ENCODE data around the gene KCNC3.

DNA sequence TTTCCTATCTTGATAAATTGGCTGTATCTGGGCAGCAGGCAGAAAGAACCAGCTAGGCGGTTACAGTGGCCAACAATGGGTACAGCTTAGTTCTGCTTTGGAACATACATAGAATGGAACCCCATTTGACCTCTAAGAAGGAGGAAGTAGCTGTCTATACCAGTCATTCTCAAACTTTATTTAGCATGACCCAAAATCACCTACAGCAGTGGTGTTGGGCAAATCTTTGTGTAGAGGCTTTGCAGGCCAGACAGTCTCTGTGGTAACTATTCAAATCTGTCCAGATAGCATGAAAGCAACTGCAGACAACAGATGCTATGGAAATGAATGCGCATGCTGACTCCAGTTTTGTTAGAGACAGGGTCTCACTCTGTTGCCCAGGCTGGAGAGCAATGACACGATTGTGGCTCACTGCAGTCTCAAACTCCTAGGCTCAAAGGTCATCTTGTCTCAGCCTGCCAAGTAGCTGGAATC lies 12.0 kb upstream of the KCNC3 start:
- TF ChIP-seq CTCF (tag by site-specific recombination; IDR thresholded peaks at IDR 0.05), result no peak
- no peak for TF ChIP-seq ZBTB20 (tag by site-specific recombination; IDR thresholded peaks at IDR 0.05)
- TF ChIP-seq ZNF792 (tag by site-specific recombination; IDR thresholded peaks at IDR 0.05), result no peak
- TF ChIP-seq, protein P1, sequence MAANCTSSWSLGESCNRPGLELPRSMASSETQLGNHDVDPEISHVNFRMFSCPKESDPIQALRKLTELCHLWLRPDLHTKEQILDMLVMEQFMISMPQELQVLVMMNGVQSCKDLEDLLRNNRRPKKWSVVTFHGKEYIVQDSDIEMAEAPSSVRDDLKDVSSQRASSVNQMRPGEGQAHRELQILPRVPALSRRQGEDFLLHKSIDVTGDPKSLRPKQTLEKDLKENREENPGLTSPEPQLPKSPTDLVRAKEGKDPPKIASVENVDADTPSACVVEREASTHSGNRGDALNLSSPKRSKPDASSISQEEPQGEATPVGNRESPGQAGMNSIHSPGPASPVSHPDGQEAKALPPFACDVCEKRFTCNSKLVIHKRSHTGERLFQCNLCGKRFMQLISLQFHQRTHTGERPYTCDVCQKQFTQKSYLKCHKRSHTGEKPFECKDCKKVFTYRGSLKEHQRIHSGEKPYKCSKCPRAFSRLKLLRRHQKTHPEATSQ (tag by site-specific recombination; IDR thresholded peaks at IDR 0.05), result no peak
- TF ChIP-seq, protein P2, sequence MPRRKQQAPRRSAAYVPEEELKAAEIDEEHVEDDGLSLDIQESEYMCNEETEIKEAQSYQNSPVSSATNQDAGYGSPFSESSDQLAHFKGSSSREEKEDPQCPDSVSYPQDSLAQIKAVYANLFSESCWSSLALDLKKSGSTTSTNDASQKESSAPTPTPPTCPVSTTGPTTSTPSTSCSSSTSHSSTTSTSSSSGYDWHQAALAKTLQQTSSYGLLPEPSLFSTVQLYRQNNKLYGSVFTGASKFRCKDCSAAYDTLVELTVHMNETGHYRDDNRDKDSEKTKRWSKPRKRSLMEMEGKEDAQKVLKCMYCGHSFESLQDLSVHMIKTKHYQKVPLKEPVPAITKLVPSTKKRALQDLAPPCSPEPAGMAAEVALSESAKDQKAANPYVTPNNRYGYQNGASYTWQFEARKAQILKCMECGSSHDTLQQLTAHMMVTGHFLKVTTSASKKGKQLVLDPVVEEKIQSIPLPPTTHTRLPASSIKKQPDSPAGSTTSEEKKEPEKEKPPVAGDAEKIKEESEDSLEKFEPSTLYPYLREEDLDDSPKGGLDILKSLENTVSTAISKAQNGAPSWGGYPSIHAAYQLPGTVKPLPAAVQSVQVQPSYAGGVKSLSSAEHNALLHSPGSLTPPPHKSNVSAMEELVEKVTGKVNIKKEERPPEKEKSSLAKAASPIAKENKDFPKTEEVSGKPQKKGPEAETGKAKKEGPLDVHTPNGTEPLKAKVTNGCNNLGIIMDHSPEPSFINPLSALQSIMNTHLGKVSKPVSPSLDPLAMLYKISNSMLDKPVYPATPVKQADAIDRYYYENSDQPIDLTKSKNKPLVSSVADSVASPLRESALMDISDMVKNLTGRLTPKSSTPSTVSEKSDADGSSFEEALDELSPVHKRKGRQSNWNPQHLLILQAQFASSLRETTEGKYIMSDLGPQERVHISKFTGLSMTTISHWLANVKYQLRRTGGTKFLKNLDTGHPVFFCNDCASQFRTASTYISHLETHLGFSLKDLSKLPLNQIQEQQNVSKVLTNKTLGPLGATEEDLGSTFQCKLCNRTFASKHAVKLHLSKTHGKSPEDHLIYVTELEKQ (tag by site-specific recombination; IDR thresholded peaks at IDR 0.05; ENCODE audit: borderline replicate concordance), result no peak

Data from HEK293 (cell line).